ENCODE data around the gene DMD. TPM values are rescaled to one million over a fixed set of nuclear protein-coding genes. Genes with fewer than 3 reads are reported as not detected.

The DMD gene
- polyA plus RNA-seq, 3 donors: 0.23 TPM; not detected in 2

DNA sequence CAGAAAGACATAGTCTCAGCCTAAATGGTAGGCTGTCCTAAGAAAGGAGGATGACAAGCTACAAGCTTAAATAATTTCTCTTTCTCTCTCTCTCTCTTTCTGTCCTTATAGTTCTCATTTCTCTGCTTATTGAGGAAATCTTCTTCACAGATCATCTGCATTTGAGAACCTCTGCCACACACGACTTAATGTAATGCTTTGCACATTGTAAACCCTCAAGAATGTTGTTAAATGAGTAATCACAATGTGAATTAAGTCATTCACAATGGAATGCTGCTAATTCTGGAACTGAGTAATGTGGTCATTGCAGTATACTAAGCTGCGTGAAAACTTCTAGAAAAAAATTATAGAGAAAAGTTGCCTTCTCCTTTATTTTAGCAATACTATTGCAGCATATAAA is 1630.6 kb downstream of the DMD start:
- no peak overlapping the region for H3K27ac Mint-ChIP-seq
- H4K20me1 ChIP-seq (ENCODE audit: insufficient read depth, low read length): no peaks in the 10 kb centered on the region
- no peaks in the 10 kb centered on the region for H3K36me3 Mint-ChIP-seq
- H3K9me3 Mint-ChIP-seq: peaks cover 0 to 2% (median 0%) of the 10 kb centered on the region in 7 donors
- H3K4me2 ChIP-seq (replicated peaks; ENCODE audit: extremely low read depth, low read length, poor library complexity, severe bottlenecking): no peak overlapping the region
- H3K27me3 Mint-ChIP-seq (ENCODE audit: low read depth in 3 of 3): peaks cover 0 to 5% (median 1%) of the 10 kb centered on the region in 3 donors
- no peaks in the 10 kb centered on the region for H3K27me3 ChIP-seq (ENCODE audit: control insufficient read depth in 2 of 2, insufficient read depth in 2 of 2, low read length in 2 of 2)
- no peaks in the 10 kb centered on the region for H3K36me3 ChIP-seq (replicated peaks in 1 of 2; ENCODE audit: control insufficient read depth in 1 of 2, insufficient read depth in 2 of 2, low read length in 2 of 2)
- no peak overlapping the region for H3K27ac ChIP-seq (ENCODE audit: low read depth in 1 of 2, low read length in 2 of 2)
- no peaks in the 10 kb centered on the region for H3K4me1 ChIP-seq (ENCODE audit: control insufficient read depth in 1 of 2, insufficient read depth in 2 of 2, low read length in 2 of 2)
- intact Hi-C loops (cut with micrococcal nuclease): no loop called here
- no CpG with 5 or more reads among the region's 2 CpGs for WGBS (ENCODE audit: insufficient coverage)
- no peaks in the 10 kb centered on the region for H3K9me3 ChIP-seq (replicated peaks in 1 of 2; ENCODE audit: control insufficient read depth in 1 of 2, insufficient read depth in 1 of 2, low read length in 2 of 2)
- no peak for DNase-seq
- H3K79me2 ChIP-seq (ENCODE audit: insufficient read depth, low read length): no peaks in the 10 kb centered on the region
- H3K9ac ChIP-seq (ENCODE audit: insufficient read depth, low read length, poor library complexity, severe bottlenecking): no peak overlapping the region
- no peak overlapping the region for H2AFZ ChIP-seq (ENCODE audit: insufficient read depth, low read depth, low read length, poor library complexity, severe bottlenecking)
- H3K4me3 ChIP-seq (replicated peaks in 1 of 3; ENCODE audit: low read depth in 2 of 3, low read length in 3 of 3): no peak overlapping the region
- no peak overlapping the region for H3K4me3 Mint-ChIP-seq
- TF ChIP-seq, protein P1, sequence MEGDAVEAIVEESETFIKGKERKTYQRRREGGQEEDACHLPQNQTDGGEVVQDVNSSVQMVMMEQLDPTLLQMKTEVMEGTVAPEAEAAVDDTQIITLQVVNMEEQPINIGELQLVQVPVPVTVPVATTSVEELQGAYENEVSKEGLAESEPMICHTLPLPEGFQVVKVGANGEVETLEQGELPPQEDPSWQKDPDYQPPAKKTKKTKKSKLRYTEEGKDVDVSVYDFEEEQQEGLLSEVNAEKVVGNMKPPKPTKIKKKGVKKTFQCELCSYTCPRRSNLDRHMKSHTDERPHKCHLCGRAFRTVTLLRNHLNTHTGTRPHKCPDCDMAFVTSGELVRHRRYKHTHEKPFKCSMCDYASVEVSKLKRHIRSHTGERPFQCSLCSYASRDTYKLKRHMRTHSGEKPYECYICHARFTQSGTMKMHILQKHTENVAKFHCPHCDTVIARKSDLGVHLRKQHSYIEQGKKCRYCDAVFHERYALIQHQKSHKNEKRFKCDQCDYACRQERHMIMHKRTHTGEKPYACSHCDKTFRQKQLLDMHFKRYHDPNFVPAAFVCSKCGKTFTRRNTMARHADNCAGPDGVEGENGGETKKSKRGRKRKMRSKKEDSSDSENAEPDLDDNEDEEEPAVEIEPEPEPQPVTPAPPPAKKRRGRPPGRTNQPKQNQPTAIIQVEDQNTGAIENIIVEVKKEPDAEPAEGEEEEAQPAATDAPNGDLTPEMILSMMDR (IDR thresholded peaks at IDR 0.05): no peak
- H3K4me1 Mint-ChIP-seq: no peaks in the 10 kb centered on the region

- intact Hi-C loops (cut with micrococcal nuclease): no loop called here
- Mint-ChIP-seq H3K9me3 (peaks cover 0 to 2% (median 0%) of the 10 kb centered on the region in 7 donors), H3K4me1 (no peaks in the 10 kb centered on the region), H3K36me3 (no peaks in the 10 kb centered on the region), H3K27ac (no peak overlapping the region), H3K27me3 (ENCODE audit: low read depth in 3 of 3) (peaks cover 0 to 5% (median 1%) of the 10 kb centered on the region in 3 donors), H3K4me3 (no peak overlapping the region)
- no CpG with 5 or more reads among the region's 4 CpGs for WGBS (ENCODE audit: insufficient coverage)
- no peaks in the 10 kb centered on the region for H3K36me3 ChIP-seq (replicated peaks in 1 of 2; ENCODE audit: control insufficient read depth in 1 of 2, insufficient read depth in 2 of 2, low read length in 2 of 2)
- H3K4me1 ChIP-seq (ENCODE audit: control insufficient read depth in 1 of 2, insufficient read depth in 2 of 2, low read length in 2 of 2): no peaks in the 10 kb centered on the region
- no peaks in the 10 kb centered on the region for H3K9me3 ChIP-seq (replicated peaks in 1 of 2; ENCODE audit: control insufficient read depth in 1 of 2, insufficient read depth in 1 of 2, low read length in 2 of 2)
- TF ChIP-seq, protein P1 (IDR thresholded peaks at IDR 0.05): no peak
- DNase-seq: no peak
- H3K79me2 ChIP-seq (ENCODE audit: insufficient read depth, low read length): no peaks in the 10 kb centered on the region
- H4K20me1 ChIP-seq (ENCODE audit: insufficient read depth, low read length): no peaks in the 10 kb centered on the region
- no peak overlapping the region for H3K4me2 ChIP-seq (replicated peaks; ENCODE audit: extremely low read depth, low read length, poor library complexity, severe bottlenecking)
- no peak overlapping the region for H3K9ac ChIP-seq (ENCODE audit: insufficient read depth, low read length, poor library complexity, severe bottlenecking)
- no peak overlapping the region for H2AFZ ChIP-seq (ENCODE audit: insufficient read depth, low read depth, low read length, poor library complexity, severe bottlenecking)
- no peaks in the 10 kb centered on the region for H3K27me3 ChIP-seq (ENCODE audit: control insufficient read depth in 2 of 2, insufficient read depth in 2 of 2, low read length in 2 of 2)
- H3K27ac ChIP-seq (ENCODE audit: low read depth in 1 of 2, low read length in 2 of 2): no peak overlapping the region
- no peak overlapping the region for H3K4me3 ChIP-seq (replicated peaks in 1 of 3; ENCODE audit: low read depth in 2 of 3, low read length in 3 of 3)
Measured at GRCh38 chrX:31580227-31580626, 1631.1 kb downstream of the DMD start.

All from CD14-positive monocyte (primary cell).